HCT116 (cell line): ENCODE measurements around the gene INHBE. TPM values are rescaled to one million over a fixed set of nuclear protein-coding genes. Genes with fewer than 3 reads are reported as not detected.

Source experiments
- ATAC-seq: fragments of 200-7000 bp; cut with Tn5 transposase; 2 replicates; pipeline ENCODE4 v1.9.1; 2020; ENCODE audit warnings: mild to moderate bottlenecking, moderate library complexity
- BruUV-seq: library from RNA; stranded (reverse); fragments of 400-500 nt; replicated peaks from 2 replicates; lab custom pipeline; 2021; lab: Mats Ljungman, UMichigan
- CTCF ChIA-PET: fragments of 300-600 bp; sonication (Branson Sonifier 250); formaldehyde crosslinking; loops from one replicate; lab custom pipeline; 2021; ENCODE audit warnings: antibody characterized with exemption; lab: Charles Lee
- POLR2A ChIA-PET: fragments of 300-600, 350-600 bp; sonication (Branson Sonifier 250); formaldehyde crosslinking; loops from one replicate; lab custom pipeline; 2021; ENCODE audit warnings: antibody characterized with exemption; lab: Charles Lee
- RAD21 ChIA-PET, 2 experiments: fragments of 300-600 bp; sonication (Branson Sonifier 250); formaldehyde crosslinking; loops; one replicate each; lab custom pipeline; 2023; ENCODE audit warnings: low total read pairs in 2 of 2; ENCODE audit not compliant: uncharacterized antibody in 2 of 2, unreplicated experiment in 2 of 2, low non-redundant PET in 1 of 2; lab: Charles Lee
- DNase-seq: peaks from one replicate; pipeline ENCODE4 v3.0.0-alpha.2; 2010; ENCODE audit warnings: low read depth, low spot score
- H2AFZ ChIP-seq: fragments of 200-600 bp; shearing (Covaris generic), sonication (generic); 2 replicates; pipeline ENCODE4 v1.6.1; 2017; ENCODE audit warnings: low read depth, mixed run types, mixed read lengths, antibody characterized with exemption, low read length; ENCODE audit not compliant: poor library complexity, severe bottlenecking
- H3K27ac ChIP-seq: 2 replicates; pipeline ENCODE4 v1.5.1; 2012; ENCODE audit warnings: low read depth, low read length
- H3K27me3 ChIP-seq: fragments of 200-600 bp; sonication (generic); 2 replicates; pipeline ENCODE4 v1.6.1; 2016; ENCODE audit warnings: mixed run types, low read length, mixed read lengths; ENCODE audit not compliant: insufficient read depth
- H3K36me3 ChIP-seq, 2 experiments: fragments of 200-500 bp in 1 of 2; fragments of 200-600 bp in 1 of 2; sonication (Bioruptor generic) in 1 of 2; sonication (generic) in 1 of 2; 2 replicates each; pipeline versions ENCODE4 v1.5.1 to v1.6.1; 2014 to 2016; ENCODE audit warnings: low read length in 2 of 2, inconsistent platforms in 1 of 2, mixed read lengths in 1 of 2, mixed run types in 1 of 2; ENCODE audit not compliant: insufficient read depth in 2 of 2, control insufficient read depth in 1 of 2
- H3K4me1 ChIP-seq, 2 experiments: fragments of 200-600 bp in 1 of 2; sonication (generic) in 1 of 2; 2 replicates each; pipeline versions ENCODE4 v1.5.1 to v1.6.1; 2012 to 2017; ENCODE audit warnings: low read length in 2 of 2, inconsistent platforms in 1 of 2, mild to moderate bottlenecking in 1 of 2, mixed read lengths in 1 of 2, mixed run types in 1 of 2, moderate library complexity in 1 of 2; ENCODE audit not compliant: insufficient read depth in 2 of 2, control insufficient read depth in 1 of 2
- H3K4me2 ChIP-seq: fragments of 200-600 bp; sonication (generic); 2 replicates; pipeline ENCODE4 v1.6.1; 2017; ENCODE audit warnings: mixed run types, low read length, mixed read lengths
- H3K4me3 ChIP-seq, 2 experiments: fragments of 200-600 bp in 1 of 2; sonication (generic) in 1 of 2; replicated peaks in 1 of 2; 2 replicates each; pipeline ENCODE4 v1.5.1; 2011 to 2016; ENCODE audit warnings: low read length in 2 of 2, control low read depth in 1 of 2, low read depth in 1 of 2, mild to moderate bottlenecking in 1 of 2, mixed read lengths in 1 of 2, mixed run types in 1 of 2
- H3K79me2 ChIP-seq: fragments of 200-600 bp; sonication (generic); 2 replicates; pipeline ENCODE4 v1.6.1; 2017; ENCODE audit warnings: mild to moderate bottlenecking, mixed run types, low read length, moderate library complexity, mixed read lengths; ENCODE audit not compliant: insufficient read depth
- H3K9ac ChIP-seq: fragments of 200-600 bp; sonication (generic); 2 replicates; pipeline ENCODE4 v1.6.1; 2016; ENCODE audit warnings: low read length, mixed read lengths
- H3K9me2 ChIP-seq: fragments of 200-600 bp; sonication (generic), shearing (Covaris generic); 2 replicates; pipeline ENCODE4 v1.6.1; 2017; ENCODE audit warnings: mixed run types, mild to moderate bottlenecking, moderate library complexity; ENCODE audit not compliant: insufficient read depth
- H3K9me3 ChIP-seq, 2 experiments: fragments of 200-500 bp in 1 of 2; fragments of 200-600 bp in 1 of 2; sonication (Bioruptor generic) in 1 of 2; sonication (generic) in 1 of 2; 2 replicates each; pipeline ENCODE4 v1.6.1; 2014 to 2017; ENCODE audit warnings: low read length in 2 of 2, mixed read lengths in 2 of 2, inconsistent platforms in 1 of 2, low read depth in 1 of 2, mild to moderate bottlenecking in 1 of 2, mixed run types in 1 of 2, moderate library complexity in 1 of 2; ENCODE audit not compliant: control insufficient read depth in 1 of 2, insufficient read depth in 1 of 2
- H4K20me1 ChIP-seq: fragments of 200-600 bp; sonication (generic), shearing (Covaris generic); 2 replicates; pipeline ENCODE4 v1.6.1; 2017; ENCODE audit warnings: mixed run types, mild to moderate bottlenecking, moderate library complexity; ENCODE audit not compliant: insufficient read depth
- MAX ChIP-seq: IDR thresholded peaks from 2 replicates; pipeline ENCODE4 v1.6.1; 2012
- REST ChIP-seq: IDR thresholded peaks from 2 replicates; pipeline ENCODE4 v1.6.1; 2012; ENCODE audit warnings: low read depth
- SIN3A ChIP-seq: IDR thresholded peaks from 2 replicates; pipeline ENCODE4 v1.6.1; 2012; ENCODE audit warnings: low read depth
- SRF ChIP-seq: IDR thresholded peaks from 2 replicates; pipeline ENCODE4 v1.6.1; 2012; ENCODE audit warnings: low read depth
- YY1 ChIP-seq: IDR thresholded peaks from 2 replicates; pipeline ENCODE4 v1.6.1; 2011; ENCODE audit warnings: low read length, low read depth, moderate library complexity, mild to moderate bottlenecking; ENCODE audit not compliant: insufficient replicate concordance; ENCODE audit errors: extremely low read depth
- ZFX ChIP-seq: fragments of 450-650 bp; IDR thresholded peaks from 2 replicates; pipeline ENCODE4 v1.6.1; 2017
- intact Hi-C: fragments of 100-400 bp; cut with micrococcal nuclease; formaldehyde crosslinking; loops from 2 replicates; pipeline ENCODE4 v1.10.0; 2022
- total RNA-seq: library from RNA; stranded (reverse); gene quantifications from one replicate; pipeline ENCODE4 v1.2.1, GENCODE V29; 2021; ENCODE audit not compliant: unreplicated experiment
- TF ChIP-seq, protein P1 (sequence below): IDR thresholded peaks from 2 replicates; pipeline ENCODE4 v1.6.1; 2011; ENCODE audit warnings: mild to moderate bottlenecking, low read length, moderate library complexity; ENCODE audit not compliant: insufficient replicate concordance; ENCODE audit errors: extremely low read depth

The INHBE gene
- total RNA-seq, 1 experiment from 2014 or later: 0.89 TPM

DNA sequence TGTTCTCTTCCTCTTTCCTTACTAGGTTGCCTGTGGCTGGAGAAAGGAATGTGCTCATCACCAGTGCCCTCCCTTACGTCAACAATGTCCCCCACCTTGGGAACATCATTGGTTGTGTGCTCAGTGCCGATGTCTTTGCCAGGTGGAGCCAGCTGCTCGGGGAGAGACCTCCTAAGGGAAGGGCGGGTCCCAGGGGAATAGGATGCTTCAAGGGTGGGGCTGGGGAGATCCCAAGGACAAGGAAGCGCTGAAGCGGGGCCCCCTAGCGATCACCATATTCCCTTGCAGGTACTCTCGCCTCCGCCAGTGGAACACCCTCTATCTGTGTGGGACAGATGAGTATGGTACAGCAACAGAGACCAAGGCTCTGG, 43.0 kb downstream of the INHBE start:
- Histone ChIP-seq H3K4me2 (no peak overlapping the region), H3K27me3 (no peaks in the 10 kb centered on the region), H3K27ac (no peak overlapping the region), H3K9me3 (no peaks in the 10 kb centered on the region), H3K4me1 (no peaks in the 10 kb centered on the region), H4K20me1 (no peaks in the 10 kb centered on the region), H3K79me2 (no peaks in the 10 kb centered on the region), H3K9me2 (no peaks in the 10 kb centered on the region), H3K36me3 (peaks cover 35 to 50% of the 10 kb centered on the region in 2 experiments), H3K4me3 (no peak overlapping the region), H2AFZ (no peak overlapping the region), H3K9ac (no peak overlapping the region)
- no TSS peak for BruUV-seq
- ATAC-seq (peak; percentile 49; the same call in 1 of the 2 replicates), DNase-seq (no peak)
- ChIA-PET CTCF (no interaction called here), RAD21 (no interaction called here), POLR2A (no interaction called here)
- intact Hi-C loops: no loop called here
- TF ChIP-seq REST: no peak
- no peak for TF ChIP-seq YY1
- TF ChIP-seq MAX: no peak
- TF ChIP-seq, protein P1, sequence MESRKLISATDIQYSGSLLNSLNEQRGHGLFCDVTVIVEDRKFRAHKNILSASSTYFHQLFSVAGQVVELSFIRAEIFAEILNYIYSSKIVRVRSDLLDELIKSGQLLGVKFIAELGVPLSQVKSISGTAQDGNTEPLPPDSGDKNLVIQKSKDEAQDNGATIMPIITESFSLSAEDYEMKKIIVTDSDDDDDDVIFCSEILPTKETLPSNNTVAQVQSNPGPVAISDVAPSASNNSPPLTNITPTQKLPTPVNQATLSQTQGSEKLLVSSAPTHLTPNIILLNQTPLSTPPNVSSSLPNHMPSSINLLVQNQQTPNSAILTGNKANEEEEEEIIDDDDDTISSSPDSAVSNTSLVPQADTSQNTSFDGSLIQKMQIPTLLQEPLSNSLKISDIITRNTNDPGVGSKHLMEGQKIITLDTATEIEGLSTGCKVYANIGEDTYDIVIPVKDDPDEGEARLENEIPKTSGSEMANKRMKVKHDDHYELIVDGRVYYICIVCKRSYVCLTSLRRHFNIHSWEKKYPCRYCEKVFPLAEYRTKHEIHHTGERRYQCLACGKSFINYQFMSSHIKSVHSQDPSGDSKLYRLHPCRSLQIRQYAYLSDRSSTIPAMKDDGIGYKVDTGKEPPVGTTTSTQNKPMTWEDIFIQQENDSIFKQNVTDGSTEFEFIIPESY: no peak
- no peak for TF ChIP-seq SIN3A
- no peak for TF ChIP-seq SRF
- no peak for TF ChIP-seq ZFX
